ENCODE measurements around the gene KIAA1328.

DNA sequence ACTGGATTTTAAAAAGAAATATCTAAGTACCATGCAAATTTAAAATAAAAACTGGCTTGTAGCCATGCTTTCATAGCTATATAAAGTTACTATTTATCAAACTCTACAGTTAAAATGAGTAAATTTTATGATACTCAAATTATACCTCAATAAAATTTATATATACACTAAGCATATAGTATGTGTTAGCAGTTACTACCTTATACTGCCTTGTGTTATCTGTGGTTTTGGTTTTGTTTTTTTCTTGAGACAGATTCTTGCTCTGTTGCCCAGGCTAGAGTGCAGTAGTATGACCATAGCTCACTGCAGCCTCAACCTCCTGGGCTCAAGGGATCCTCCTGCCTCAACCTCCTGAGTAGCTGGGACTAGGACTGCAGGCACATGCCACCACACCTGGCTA, 342.1 kb downstream of the KIAA1328 start:
- TF ChIP-seq ZC3H4 (CRISPR knock-in tag; IDR thresholded peaks at IDR 0.05; ENCODE audit: borderline replicate concordance) (no peak), POLR2B (IDR thresholded peaks at IDR 0.05; ENCODE audit: low read depth, partially characterized antibody) (no peak), EP300 (IDR thresholded peaks at IDR 0.05; ENCODE audit: low read length) (no peak), CHD2 (IDR thresholded peaks at IDR 0.05; ENCODE audit: low read depth, low read length) (no peak), POLR2AphosphoS2 (IDR thresholded peaks at IDR 0.05; ENCODE audit: low read length) (no peak), GABPB1 (CRISPR knock-in tag; IDR thresholded peaks at IDR 0.05) (no peak), RAD51 (IDR thresholded peaks at IDR 0.05; ENCODE audit: borderline replicate concordance, low read depth) (no peak), POLR2AphosphoS5 (IDR thresholded peaks at IDR 0.05; ENCODE audit: control insufficient read depth, insufficient read depth, low read depth, low read length) (no peak)
- TF ChIP-seq, protein P1, sequence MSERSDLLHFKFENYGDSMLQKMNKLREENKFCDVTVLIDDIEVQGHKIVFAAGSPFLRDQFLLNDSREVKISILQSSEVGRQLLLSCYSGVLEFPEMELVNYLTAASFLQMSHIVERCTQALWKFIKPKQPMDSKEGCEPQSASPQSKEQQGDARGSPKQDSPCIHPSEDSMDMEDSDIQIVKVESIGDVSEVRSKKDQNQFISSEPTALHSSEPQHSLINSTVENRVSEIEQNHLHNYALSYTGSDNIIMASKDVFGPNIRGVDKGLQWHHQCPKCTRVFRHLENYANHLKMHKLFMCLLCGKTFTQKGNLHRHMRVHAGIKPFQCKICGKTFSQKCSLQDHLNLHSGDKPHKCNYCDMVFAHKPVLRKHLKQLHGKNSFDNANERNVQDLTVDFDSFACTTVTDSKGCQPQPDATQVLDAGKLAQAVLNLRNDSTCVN (CRISPR knock-in tag; IDR thresholded peaks at IDR 0.05) = no peak
- TF ChIP-seq, protein P2, sequence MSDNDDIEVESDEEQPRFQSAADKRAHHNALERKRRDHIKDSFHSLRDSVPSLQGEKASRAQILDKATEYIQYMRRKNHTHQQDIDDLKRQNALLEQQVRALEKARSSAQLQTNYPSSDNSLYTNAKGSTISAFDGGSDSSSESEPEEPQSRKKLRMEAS (CRISPR knock-in tag; IDR thresholded peaks at IDR 0.05) = no peak
- TF ChIP-seq, protein P3, sequence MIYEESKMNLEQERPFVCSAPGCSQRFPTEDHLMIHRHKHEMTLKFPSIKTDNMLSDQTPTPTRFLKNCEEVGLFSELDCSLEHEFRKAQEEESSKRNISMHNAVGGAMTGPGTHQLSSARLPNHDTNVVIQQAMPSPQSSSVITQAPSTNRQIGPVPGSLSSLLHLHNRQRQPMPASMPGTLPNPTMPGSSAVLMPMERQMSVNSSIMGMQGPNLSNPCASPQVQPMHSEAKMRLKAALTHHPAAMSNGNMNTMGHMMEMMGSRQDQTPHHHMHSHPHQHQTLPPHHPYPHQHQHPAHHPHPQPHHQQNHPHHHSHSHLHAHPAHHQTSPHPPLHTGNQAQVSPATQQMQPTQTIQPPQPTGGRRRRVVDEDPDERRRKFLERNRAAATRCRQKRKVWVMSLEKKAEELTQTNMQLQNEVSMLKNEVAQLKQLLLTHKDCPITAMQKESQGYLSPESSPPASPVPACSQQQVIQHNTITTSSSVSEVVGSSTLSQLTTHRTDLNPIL (CRISPR knock-in tag; IDR thresholded peaks at IDR 0.05) = no peak

Data from K562 (cell line).